DMS 273 (cell line): ENCODE measurements around the gene ARHGEF16.

ENCODE experiments used
- DNase-seq: peaks from one replicate; lab custom pipeline; 2025; ENCODE audit not compliant: unreplicated experiment; lab: John Stamatoyannopoulos, UW

ARHGEF16 gene

DNA sequence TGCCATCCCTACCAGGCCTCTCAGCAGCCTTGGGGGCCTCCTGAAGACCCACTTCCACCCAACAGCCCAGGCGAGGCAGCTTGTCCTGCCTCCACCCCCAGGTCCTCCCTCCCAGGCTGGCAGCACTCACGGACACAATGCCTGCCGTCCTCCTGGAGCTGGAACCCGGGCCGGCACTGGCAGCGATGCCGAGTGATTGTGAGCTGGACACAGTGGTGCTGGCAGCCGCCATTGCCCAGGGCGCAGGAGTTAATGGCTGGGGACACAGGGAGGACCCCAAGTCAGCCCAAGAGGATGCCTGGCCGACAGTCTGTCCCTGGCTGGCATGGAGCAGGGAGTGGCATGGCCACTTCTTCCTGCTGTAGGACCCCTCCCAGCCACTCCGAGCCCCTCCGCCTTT lies 60.8 kb downstream of the ARHGEF16 start:
- DNase-seq = no peak

DNA sequence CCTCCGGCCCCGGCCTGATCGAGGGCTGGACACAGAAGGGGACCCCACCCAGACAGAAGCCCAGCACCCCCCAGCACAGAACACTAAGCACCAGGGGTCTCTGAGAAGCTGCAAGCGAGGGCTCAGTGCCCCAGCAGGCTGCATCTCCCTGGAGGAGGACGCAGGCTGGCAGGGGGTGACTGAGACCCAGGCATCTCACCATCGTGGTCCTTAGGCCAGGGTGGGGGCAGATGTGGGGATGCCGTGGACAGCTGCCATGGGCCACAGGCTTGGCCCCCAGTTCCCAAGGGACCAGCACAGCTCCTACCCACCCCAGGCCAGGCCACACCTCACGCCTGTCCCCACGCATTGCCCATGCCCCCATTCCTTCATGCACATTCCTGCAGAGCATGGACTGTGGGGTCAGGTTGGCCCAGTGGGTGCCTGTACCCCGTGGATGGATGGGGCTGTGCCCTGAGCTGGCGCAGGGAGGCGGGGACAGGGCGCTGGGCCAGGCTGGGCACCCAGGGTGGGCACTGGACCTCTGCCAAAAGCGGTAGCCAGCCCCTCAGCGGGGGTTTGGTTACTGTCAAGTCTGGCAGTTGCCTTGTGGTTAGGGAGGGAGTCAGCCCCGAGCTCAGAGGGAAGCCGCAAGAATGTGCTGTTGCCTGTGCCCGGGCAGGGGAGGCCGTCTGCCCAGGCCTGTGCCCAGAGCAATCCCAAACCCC lies 61.5 kb downstream of the ARHGEF16 start:
- DNase-seq = no peak

DNA sequence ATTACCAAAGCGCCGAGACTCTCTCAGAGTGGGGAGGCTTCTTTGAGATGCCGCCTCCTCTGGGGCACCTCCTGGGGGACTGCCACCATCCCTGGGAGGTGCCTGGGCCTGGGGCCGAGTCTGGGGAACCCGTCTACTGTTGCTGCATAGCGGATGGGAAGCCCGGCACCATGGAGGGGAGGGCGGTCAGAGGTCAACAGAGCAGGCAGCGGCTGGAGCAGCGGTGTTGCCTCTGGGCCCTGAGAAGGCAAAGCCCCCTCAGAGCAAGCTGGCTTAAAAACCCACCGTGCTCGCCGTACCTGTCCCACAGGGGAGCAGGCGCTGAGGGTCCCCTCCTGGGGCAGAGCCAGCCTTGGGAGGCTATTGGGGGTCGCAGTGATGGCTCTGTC lies 62.0 kb downstream of the ARHGEF16 start:
- DNase-seq = no peak

DNA sequence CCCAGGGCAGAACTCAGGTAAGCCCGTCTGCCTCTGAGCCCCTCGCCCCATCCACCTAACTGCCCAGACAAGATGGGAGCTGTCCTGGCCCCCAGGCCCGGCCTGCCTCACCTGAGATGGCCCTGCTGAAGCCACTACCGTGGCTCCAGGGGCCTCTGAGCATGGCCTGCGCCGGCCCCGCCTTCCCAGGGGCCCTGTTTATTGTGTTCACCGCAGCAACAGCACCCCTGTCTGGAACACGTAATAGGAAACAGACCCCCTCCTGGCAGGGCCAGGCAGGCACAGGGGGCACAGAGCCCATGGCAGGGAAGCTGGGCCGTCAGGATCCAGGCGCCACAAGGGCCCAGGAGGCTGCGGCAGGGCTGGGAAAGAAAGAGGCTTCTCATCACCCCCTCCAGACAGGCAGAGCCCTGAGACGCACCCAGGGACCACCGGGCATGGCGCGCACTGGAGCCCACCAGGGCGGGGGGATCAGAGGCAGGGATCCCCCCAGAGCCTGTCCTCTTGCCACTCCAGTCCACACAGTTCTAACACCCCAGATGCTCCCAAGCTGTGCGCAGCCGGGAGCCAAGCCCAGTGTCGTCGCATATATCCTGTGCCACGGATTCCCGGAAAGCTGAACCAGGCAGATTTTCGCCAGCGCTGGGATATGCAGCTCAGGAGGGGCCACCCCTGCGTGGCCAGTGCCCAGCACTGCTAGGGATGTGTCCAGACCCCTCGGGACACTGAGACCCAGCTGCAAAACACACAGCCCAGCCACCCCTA lies 62.6 kb downstream of the ARHGEF16 start:
- no peak for DNase-seq

DNA sequence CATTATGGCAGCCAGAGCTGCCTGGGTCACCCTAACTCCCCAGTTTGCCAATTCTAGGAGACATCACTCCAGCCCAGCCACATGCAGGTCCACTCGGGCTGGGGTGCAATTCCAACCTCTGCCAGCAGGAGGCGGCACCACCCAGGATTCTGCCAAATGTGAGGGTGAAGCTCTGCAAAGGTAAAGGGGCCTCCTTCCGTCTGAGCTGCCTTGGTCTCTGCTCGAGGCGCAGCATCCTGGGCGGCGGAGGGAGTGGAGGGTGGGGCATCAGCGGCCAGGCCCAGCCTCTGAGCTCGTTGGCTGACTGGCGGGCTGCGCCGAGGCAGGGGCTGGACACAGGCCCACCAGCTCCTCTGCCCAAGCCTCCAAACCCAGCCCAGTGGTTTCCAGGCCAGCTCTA lies 63.8 kb downstream of the ARHGEF16 start:
- no peak for DNase-seq

DNA sequence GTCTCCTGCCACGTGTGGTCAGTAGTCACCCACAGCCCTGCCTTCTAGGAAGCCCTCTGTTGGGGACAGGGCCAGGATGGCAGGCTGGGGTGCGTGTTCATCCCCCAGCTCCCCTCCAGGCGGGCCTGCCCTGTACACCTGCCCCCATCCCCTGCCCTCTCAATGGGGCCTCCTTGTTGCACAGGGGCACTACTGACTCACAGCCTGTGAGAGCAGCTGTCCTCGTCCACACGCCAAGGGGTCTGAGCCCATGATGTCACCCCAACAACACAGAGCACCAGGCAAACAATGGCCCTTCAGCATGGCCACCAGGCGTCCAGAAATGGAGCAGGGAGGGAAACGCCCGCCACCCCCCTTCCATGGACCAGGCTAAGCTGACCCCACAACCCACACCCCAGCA lies 64.3 kb downstream of the ARHGEF16 start:
- no peak for DNase-seq

DNA sequence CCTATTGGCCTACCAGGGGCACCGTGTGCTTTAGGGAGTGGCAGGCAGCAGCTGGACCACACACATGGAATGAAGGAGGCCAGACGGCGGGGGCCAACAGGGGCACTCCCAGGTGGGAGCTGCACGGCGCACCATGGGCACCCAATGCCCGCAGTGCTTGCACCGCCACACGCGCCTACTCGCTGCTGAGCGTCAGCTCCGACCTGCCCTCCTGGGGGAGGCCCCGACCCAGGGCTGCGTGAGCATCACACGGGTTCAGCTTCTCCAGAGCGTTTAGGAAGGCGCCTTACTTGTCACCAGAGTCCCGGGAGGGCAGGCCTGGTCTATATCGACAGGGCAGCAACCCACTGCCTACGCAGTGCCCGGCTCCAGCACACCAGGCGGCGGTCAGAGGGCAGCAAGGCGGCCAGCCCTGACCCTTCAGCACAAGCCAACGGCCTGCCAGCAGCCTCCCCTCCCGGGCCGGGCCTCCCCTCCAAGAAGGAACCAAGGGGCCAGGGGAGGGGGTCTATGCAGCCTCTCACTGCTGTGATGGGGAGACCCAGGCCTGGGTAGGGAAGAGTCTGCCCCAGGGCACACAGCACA lies 64.9 kb downstream of the ARHGEF16 start:
- DNase-seq = no peak

DNA sequence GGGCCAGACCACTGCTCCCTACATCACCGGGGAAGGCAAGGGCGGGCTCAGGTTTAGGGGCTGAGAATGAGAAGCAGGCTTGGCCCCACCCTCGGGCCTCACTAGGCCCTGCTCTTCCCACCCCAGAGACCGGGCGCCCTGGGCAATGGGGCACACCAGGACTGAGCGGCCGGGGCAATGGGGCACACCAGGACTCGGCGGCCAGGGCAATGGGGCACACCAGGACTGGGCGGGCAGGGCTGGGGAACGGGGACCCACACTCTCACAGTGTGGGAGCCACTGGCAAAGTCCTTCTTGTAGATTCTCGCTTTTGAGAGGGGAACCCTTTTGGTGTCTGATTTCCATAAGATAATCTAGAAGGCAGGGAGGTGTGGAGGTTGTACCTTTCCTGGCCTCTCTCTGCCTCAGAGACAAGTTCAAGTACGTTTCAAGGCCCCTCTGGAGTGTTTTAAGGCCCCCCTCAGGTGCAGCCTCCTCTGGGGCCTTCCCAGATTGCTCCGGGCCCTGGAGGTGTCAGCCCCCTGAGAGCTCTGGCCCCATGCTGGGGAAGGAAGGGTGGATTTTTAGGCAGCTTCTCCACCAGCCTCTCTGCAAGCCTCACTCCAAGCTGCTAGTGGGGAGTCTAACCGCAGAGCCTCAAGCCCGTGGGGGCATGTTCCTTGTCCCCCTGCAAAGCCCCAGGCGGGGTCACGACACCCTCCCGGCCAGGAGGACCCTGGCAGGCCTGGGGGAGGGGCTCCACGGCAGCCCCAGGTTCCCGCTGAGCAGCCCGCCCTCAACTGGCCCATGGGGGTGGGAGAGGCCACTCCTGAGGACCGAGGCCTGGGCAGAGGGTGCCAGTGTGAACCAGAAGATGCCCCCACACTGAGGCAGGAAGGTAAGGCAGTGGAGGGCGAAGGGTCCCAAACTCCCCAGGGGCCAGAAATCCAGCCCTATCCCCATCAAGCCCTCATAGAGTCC lies 66.2 kb downstream of the ARHGEF16 start:
- no peak for DNase-seq

DNA sequence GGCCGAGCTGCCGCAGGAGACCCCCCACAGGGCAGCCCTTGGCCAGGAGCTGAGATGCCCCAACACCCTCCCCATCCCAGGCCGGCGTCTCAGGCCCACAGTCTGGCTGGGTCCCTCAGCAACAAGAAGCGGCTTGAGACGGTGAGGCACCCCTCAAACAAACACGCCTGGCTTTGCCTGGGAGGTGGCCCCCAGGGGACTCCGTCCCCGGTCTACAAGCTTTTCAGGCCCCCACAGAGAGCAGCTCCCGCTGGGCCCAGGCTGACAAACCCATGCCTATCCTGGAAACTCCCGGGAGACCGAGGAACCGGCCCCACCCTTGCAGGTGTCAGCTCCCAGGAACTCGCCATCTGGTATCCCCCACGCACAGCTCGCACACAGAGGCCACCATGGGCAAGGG lies 67.0 kb downstream of the ARHGEF16 start:
- no peak for DNase-seq

DNA sequence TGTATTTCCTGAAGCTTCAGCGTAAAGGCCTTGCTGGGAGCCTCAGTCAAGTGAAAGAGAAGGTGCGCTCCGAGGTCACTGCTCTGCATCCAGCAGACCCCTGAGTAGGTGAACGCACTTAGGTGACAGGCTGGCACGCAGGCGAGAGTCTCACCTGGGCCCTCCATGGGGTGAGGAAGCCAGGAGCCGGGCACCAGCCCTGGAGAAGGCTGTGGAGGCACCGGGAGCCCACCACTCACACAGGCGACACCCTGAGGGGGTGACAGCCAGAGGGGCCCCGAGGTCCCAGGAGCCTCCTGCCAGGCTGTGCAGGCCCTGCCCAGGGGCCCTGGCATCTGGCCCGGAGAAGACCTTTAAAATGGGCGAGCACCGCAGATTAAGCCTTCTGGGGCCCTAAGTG lies 67.6 kb downstream of the ARHGEF16 start:
- DNase-seq = no peak

DNA sequence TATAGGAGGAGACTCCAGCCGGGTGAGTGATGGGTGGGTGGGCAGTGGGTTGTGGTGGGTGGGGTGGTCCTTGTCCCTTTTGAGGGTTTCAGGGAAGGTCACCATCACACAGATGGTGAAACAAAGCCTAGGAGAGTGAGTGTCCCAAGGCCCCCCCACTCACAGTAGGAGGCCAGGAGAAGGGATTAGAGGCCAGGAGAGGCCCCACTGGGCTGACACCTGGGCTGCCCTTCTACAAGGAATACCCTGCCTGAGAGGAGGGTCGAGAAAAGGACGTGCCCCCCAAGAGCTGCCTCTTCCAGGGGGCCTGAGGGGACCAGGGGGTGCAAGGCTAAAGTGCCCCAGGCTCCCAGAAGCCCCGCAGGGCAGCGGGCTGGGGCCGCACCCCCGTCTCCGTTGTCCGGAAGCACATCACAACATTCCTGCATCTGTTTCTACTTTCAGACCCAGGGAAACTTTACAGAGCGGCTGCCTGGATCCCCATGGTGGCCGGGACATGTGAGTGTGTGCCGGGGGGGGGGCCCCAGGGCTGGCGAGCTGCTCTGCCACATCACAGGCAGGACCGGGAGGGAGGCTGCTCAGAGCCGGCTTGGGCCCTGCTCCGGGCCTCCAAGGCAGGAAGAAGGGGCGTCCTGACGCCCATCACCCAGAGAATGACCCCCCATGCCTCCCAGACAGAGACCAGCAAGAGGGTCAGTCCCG lies 68.2 kb downstream of the ARHGEF16 start:
- DNase-seq = no peak

DNA sequence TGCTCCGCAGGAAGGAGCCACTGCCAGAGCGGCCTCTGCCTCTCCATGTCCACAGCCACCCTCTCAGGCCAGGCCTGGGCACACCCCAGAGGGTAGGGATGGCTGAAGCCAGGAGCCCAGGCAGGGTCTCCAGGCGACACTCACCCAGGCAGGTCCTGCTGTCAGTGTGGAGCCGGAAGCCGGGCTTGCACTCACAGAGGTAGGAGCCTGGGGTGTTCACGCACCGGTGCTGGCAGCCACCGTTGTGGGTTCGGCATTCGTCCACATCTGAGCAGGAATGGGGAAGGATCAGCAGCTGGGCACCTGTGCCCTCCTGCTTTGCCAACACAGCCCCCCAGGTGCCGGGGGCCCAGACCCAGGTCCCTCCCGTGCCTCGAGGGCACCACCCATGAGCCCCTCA lies 69.5 kb downstream of the ARHGEF16 start:
- DNase-seq = no peak

DNA sequence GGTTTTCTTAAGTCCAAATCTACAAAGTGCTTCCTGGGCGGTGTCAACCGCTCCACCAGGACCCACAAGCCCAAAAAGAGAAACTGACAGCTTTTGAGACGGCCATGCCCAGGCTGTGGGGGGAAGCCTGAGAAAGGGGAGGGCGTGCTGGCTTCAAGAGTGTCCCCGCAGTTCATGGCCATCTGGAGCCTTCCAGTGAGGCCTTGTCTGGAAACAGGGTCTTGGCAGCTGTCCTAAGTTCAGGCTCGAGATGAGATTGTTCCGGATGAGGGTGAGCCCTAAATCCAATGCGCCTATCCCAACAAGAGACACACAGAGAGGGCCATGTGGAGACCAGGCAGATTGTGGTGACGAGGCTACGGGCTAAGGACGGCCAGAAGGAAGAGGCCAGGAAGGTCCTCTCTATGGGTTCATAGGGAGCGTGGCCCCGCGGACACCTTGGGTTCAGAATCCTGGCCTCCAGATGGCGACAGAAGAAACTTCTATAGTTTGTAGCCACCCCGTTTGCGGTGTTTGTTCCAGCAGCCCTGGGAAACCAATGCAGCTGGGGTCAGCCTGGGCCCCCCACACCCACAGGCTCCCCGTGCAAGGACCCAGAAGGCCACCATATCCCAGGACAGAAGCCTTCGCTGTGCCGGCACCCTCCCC lies 70.2 kb downstream of the ARHGEF16 start:
- DNase-seq = peak; percentile 57

DNA sequence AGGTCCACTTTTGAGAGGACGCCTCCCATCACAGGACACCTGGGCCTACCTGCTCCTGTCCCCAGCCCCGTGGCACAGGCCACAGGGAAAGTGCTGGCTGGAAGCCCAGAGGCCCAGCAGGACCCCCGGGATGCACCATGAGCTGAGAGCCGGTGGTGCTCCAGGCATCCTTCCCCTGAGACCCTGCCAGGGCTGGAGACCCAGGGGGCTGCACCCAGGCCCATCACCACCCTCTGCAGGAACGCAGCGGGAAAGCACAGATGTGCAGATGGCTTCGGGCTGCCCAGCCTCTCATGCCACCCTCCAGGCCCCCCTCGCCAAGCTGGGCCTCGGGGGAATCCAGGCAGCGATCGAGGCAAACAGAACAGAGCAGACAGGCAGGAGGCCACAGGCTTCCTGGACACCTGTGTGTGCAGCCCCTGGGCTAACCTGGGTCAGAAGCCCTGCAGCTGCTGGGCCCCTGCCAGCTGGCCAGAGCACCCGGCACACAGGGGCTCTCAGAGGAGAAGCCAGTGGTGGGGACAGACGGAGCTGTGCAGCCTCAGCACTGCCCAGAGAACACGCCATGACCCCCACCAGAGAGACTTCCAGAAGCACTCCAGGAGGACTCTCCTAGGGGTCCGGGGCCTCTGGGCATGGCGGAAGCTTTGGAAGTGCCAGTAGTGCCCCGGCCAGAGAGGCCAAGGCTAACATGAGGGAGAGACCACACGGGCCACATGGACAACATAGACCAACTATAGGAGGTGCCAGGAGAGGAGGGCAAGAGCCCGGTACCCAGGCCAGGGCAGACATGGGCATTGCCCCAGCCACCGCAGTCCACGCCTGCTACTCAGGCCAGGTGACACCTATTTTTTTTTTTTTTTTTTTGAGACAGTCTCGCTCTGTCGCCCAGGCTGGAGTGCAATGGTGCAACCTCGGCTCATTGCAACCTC lies 71.4 kb downstream of the ARHGEF16 start:
- no peak for DNase-seq

DNA sequence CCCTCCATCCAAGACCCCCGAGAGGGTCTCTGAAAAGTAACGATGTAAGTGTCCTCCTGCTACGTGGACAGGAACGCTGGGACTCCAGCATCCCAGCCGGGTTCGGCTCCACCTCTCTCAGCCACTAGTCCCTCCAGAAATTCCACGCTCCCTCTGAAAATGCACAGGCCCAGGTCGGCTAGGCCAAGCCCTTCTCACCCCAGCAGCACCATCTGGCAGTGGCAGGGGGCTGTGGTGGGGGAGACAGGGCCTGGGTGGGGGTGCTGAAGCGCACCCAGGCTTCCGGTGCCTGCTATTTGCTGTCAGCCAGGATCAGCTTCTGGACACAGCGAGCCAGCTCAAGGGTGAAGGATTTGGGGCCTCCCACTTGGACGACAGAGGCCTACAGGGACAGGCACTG lies 73.3 kb downstream of the ARHGEF16 start:
- DNase-seq = no peak

DNA sequence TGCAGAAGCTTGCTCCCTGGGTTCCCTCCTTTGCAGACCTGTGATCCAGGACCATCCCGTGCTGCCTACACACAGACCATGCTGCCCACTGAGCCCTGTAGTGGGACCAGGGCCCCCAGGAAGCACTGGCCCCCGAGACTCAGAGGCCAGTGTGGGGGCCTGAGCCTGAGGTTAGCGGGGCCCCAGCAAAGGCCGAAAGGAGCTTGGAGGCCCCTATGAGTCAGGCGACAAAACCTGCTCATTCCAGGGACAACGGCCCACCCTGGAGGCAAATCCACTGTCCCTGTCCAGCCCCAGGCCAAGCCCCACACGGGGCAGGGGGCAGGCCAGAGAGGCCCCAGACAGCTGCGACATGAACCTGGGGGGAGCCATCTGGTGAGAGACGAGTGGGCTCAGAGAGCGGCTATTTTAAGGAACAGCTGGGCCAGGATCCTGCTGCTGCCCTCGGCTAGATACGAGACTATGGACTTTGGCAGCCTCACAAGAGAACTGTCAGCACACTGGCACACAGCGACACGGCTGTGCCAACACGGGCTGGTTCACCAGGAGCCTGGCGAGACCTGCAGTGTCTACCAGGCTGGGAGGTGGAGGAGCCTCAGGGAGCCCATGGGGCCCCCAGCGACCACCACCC lies 74.7 kb downstream of the ARHGEF16 start:
- DNase-seq = peak; percentile 73

DNA sequence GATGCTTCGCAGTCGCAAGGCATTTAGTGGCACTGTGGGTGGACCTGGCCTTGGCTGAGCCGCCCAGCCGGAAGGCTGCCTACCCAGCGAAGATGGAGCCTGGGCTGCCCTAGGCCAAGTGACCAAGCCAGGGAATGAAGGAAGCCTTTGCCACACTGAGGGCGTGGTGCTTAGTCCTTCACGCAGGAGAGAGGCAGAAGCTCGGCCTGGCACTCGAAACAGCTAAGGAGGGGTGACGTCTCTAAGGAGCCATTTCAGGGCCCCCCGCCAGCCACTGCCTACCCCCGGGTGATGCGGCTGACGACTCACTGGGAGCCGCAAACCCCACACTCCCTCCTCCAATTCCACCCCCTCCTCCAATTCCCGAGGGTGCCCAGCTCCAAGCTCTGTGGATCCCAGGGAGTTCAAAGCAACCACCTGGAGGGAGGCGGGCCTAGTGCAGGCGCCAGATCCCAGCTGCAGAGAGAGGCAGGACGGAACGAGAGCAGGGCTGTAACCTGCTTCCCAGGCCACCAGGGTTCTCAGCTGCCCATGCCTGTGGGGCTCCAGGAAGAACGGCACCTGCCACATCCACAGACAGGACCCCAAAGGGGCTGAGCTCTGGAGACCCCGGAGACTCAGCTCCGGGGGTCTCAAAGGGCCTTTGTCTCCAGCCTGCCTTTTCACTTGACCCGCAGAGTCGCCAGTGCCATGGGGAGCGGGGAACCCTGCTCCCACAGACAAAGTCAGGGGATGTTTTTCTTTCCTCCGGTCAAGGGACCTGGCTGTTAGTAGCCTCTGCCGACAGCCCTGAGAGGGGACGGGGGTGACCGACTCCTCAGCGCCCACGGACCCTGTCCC lies 75.8 kb downstream of the ARHGEF16 start:
- peak; percentile 61 for DNase-seq
